Esophagus squamous epithelium (tissue), 5 donors: ENCODE data around the gene CARHSP1. TPM values are rescaled to one million over a fixed set of nuclear protein-coding genes. Genes with fewer than 3 reads are reported as not detected.
"Not testable (repeated sequence)": the region's sequence is repeated elsewhere in the genome, so short reads cannot be mapped to it uniquely, and the experiment has no call there.

Experiments used
- DNase-seq: peaks from one replicate; lab custom pipeline; 2025; lab: John Stamatoyannopoulos, UW
- H3K27ac ChIP-seq, 4 donors: fragments of 200-600 bp; sonication (generic); one replicate each; pipeline ENCODE4 v1.5.1; 2016 to 2019; ENCODE audit warnings: mild to moderate bottlenecking in 1 of 4
- H3K27me3 ChIP-seq, 4 donors: fragments of 200-600 bp; sonication (generic); 1 replicate in 3 of 4; 2 replicates in 1 of 4; pipeline versions ENCODE4 v1.5.1 to v1.6.0; 2017 to 2021; ENCODE audit warnings: antibody characterized with exemption in 1 of 4
- H3K36me3 ChIP-seq, 3 donors: fragments of 200-600 bp; sonication (generic); one replicate each; pipeline ENCODE4 v1.5.1; 2016 to 2019
- H3K4me1 ChIP-seq, 3 donors: fragments of 200-600 bp; sonication (generic); one replicate each; pipeline ENCODE4 v1.5.1; 2017 to 2019
- H3K4me3 ChIP-seq, 4 donors: fragments of 200-600 bp; sonication (generic); 1 replicate in 3 of 4; 2 replicates in 1 of 4; pipeline ENCODE4 v1.5.1; 2016 to 2019; ENCODE audit warnings: mild to moderate bottlenecking in 2 of 4, moderate library complexity in 1 of 4
- H3K9me3 ChIP-seq, 3 donors: fragments of 200-600 bp; sonication (generic); one replicate each; pipeline ENCODE4 v1.5.1; 2016 to 2019
- POLR2A ChIP-seq, 4 donors: fragments of 450-650 bp; IDR thresholded peaks; one replicate each; pipeline ENCODE4 v1.6.1; 2017; ENCODE audit warnings: antibody characterized with exemption in 4 of 4, mild to moderate bottlenecking in 4 of 4, moderate library complexity in 3 of 4
- WGBS, 2 donors: methylation state at CpG; one replicate each; pipeline ENCODE4 v1.1.5; 2018; 5-methylcytosine and 5-hydroxymethylcytosine counted together
- intact Hi-C: fragments of 100-400 bp; cut with DNase I; formaldehyde crosslinking; loops from one replicate; pipeline ENCODE4 v1.15.0; 2022
- total RNA-seq, 4 donors: library from RNA; depleted of rRNA; stranded (reverse); fragments of >200 nt; gene quantifications; one replicate each; pipeline ENCODE4 v1.1.0, GENCODE V29; 2016
- TF ChIP-seq, protein P1 (sequence below), 6 experiments: fragments of 450-650 bp in 4 of 6; fragments of 200-600 bp in 2 of 6; sonication (generic) in 2 of 6; IDR thresholded peaks; one replicate each; pipeline ENCODE4 v1.5.1; 2016 to 2019; ENCODE audit warnings: antibody characterized with exemption in 6 of 6, mild to moderate bottlenecking in 4 of 6, moderate library complexity in 4 of 6
- donor health status: DM: yes; HTN: yes; CAD: no.

CARHSP1 gene
- total RNA-seq, 4 donors from 2014 or later: 84.5 to 244 (median 159) TPM

DNA sequence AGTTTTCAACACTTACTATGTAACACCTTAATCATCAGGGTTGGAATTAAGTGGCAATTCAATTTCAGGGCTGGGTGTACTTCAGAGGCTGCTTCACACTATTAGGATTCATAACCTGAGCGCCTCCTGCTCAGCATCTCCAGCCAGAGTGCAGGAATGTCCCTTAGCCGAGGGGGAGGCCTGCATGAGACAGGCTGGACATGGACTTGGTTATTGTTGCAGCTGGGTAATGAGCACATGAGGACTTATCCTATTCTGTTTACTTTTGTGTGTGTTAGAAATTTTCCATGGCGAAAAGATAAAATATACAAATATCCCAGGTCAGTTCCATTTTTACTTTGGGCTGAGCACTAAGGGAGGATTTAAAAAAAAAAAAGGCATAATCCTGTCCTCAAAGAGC is 60.8 kb downstream of the CARHSP1 start:
- H3K27ac ChIP-seq: no peak overlapping the region
- peaks cover 27 to 100% (median 68%) of the 10 kb centered on the region in 3 donors for H3K36me3 ChIP-seq
- H3K4me3 ChIP-seq: no peak overlapping the region
- no peaks in the 10 kb centered on the region for H3K9me3 ChIP-seq
- H3K4me1 ChIP-seq: peaks cover 0 to 8% (median 3%) of the 10 kb centered on the region in 3 donors
- TF ChIP-seq, protein P1, sequence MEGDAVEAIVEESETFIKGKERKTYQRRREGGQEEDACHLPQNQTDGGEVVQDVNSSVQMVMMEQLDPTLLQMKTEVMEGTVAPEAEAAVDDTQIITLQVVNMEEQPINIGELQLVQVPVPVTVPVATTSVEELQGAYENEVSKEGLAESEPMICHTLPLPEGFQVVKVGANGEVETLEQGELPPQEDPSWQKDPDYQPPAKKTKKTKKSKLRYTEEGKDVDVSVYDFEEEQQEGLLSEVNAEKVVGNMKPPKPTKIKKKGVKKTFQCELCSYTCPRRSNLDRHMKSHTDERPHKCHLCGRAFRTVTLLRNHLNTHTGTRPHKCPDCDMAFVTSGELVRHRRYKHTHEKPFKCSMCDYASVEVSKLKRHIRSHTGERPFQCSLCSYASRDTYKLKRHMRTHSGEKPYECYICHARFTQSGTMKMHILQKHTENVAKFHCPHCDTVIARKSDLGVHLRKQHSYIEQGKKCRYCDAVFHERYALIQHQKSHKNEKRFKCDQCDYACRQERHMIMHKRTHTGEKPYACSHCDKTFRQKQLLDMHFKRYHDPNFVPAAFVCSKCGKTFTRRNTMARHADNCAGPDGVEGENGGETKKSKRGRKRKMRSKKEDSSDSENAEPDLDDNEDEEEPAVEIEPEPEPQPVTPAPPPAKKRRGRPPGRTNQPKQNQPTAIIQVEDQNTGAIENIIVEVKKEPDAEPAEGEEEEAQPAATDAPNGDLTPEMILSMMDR (IDR thresholded peaks at IDR 0.05): no peak
- TF ChIP-seq POLR2A (IDR thresholded peaks at IDR 0.05): no peak
- DNase-seq: no peak
- WGBS, 2 donors: 85 to 92% methylated on average over 3 of the region's 3 CpGs
- intact Hi-C loops: no loop called here
- no peaks in the 10 kb centered on the region for H3K27me3 ChIP-seq

DNA sequence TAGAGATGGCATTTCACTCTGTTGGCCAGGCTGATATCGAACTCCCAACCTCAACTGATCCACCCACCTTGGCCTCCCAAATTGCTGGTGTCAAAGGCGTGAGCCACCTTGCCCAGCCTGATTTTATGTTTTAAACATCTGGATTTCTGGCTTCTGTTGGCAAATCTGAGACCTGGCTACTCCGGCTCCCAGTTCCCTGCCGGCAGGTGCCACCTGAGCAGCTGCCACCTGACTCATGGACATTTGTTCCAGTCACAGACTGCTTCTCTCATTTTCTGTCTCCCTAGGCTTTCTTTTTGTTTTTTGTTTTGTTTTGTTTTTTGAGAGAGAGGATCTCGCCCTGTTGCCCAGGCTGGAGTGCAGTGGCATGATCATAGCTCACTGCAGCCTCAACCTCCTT is 61.6 kb downstream of the CARHSP1 start:
- no peak for DNase-seq

DNA sequence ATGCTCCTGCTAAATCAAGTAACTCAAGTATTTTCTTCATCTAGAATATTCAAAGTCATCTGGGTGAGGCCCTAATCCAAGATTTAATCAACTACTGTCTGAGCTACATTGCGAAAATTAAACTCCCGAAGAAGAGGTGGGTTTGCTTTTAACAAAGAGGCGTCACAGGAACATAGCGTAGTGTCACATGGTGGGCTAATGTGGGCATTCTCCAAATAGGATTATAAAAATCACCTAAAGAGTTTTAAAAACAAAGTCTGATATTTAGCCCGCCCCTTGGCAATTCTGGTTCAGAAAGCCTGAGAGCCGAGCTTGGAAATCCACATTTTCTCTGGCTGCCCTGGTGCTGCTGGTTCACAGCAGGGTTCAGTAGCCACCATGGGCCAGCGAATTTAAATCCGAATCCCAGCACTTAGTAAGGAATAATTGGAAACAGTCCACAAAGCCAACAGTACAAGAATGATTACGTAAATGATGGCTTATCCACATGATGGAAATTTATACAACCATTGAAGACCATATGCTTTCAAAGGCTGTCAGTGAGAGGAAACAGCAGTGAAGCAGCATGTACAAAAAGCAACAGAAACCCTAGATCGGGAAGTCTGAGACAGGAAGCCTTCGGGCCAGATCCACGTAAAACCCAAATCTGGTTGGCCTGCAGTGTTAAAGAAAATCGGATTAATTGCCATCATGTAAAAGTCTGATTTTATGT is 62.4 kb downstream of the CARHSP1 start:
- no peak for TF ChIP-seq POLR2A (IDR thresholded peaks at IDR 0.05)
- TF ChIP-seq, protein P1 (IDR thresholded peaks at IDR 0.05): no peak
- intact Hi-C loops: no loop called here

More for the DNA sequence above, 61.6 kb downstream of the CARHSP1 start:
- Histone ChIP-seq H3K4me1 (peaks cover 0 to 8% (median 0%) of the 10 kb centered on the region in 3 donors), H3K4me3 (no peak overlapping the region), H3K36me3 (peaks cover 29 to 100% (median 68%) of the 10 kb centered on the region in 3 donors), H3K27ac (no peak overlapping the region), H3K27me3 (no peaks in the 10 kb centered on the region), H3K9me3 (no peaks in the 10 kb centered on the region)
- TF ChIP-seq, protein P1 (IDR thresholded peaks at IDR 0.05): no peak
- no peak for TF ChIP-seq POLR2A (IDR thresholded peaks at IDR 0.05)
- intact Hi-C loops: no loop called here
- 92 to 97% methylated on average over 5 of the region's 5 CpGs for WGBS, 2 donors

DNA sequence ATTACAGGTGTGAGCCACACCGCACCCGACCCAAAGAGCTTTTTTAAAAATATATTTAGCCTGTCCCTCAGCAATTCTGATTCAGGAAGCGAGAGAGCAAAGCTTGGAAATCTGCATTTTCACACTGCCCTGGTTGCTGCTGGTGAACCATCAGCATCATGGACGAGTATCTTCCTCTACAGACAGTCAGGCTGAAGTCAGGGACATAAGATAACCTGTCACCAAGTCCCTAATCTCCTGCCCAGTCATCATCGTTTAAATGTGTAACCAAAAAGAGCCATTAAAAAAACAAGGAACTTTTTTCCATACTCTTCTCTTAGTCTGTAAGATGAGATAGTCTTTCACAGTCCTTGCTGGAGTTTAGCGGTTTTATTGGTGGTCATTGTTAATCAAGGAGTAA is 64.5 kb downstream of the CARHSP1 start:
- H3K4me1 ChIP-seq: peaks cover 2 to 17% (median 7%) of the 10 kb centered on the region in 3 donors
- intact Hi-C loops: no loop called here
- peaks cover 29 to 92% (median 54%) of the 10 kb centered on the region in 3 donors for H3K36me3 ChIP-seq
- DNase-seq: no peak
- TF ChIP-seq, protein P1 (IDR thresholded peaks at IDR 0.05): no peak
- TF ChIP-seq POLR2A (IDR thresholded peaks at IDR 0.05): no peak
- WGBS, 2 donors: 78 to 90% methylated on average over 6 of the region's 6 CpGs
- no peak overlapping the region for H3K4me3 ChIP-seq
- no peak overlapping the region for H3K27ac ChIP-seq
- H3K9me3 ChIP-seq: no peaks in the 10 kb centered on the region
- H3K27me3 ChIP-seq: no peaks in the 10 kb centered on the region

More for the DNA sequence above, 62.4 kb downstream of the CARHSP1 start:
- peaks cover 31 to 100% (median 65%) of the 10 kb centered on the region in 3 donors for H3K36me3 ChIP-seq
- no peak overlapping the region for H3K27ac ChIP-seq
- no peak for DNase-seq
- H3K27me3 ChIP-seq: no peaks in the 10 kb centered on the region
- H3K4me3 ChIP-seq: no peak overlapping the region
- H3K4me1 ChIP-seq: peaks cover 0 to 1% (median 0%) of the 10 kb centered on the region in 3 donors
- 82 to 88% methylated on average over 13 of the region's 13 CpGs for WGBS, 2 donors
- no peaks in the 10 kb centered on the region for H3K9me3 ChIP-seq

DNA sequence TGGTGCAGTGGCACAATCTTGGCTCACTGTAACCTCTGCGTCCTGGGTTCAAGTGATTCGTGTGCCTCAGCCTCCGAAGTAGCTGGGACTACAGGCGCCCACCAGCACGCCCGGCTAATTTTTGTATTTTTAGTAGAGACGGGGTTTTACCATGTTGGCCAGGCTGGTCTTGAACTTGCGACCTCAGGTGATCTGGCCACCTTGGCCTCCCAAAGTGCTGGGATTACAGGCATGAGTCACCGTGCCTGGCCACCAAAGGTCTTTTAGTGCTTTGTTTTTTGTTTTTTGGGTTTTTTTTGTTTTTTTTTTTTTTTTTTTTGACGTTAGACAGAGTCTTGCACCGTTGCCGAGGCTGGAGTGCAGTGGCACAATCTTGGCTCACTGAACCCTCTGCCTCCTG is 65.1 kb downstream of the CARHSP1 start:
- H3K4me1 ChIP-seq: peaks cover 8 to 23% (median 13%) of the 10 kb centered on the region in 3 donors
- intact Hi-C loops, H3K4me3 ChIP-seq, DNase-seq, H3K9me3 ChIP-seq, H3K27ac ChIP-seq, H3K27me3 ChIP-seq: not testable (repeated sequence)
- 94% methylated on average over 9 to 10 of the region's 12 CpGs for WGBS, 2 donors
- H3K36me3 ChIP-seq: peaks cover 24 to 89% (median 48%) of the 10 kb centered on the region in 3 donors

Other genes with a start within 250 kb of the CARHSP1 start
- gene METTL22, start 247.3 kb downstream of the CARHSP1 start, total RNA-seq: 10 to 100 TPM in 3 of 4 donors, 1 to 10 TPM in 1; 4.9 to 28.4 (median 13.0) TPM
- 10 to 100 TPM in 2 of 4 donors, 1 to 10 TPM in 2; 2.9 to 14.5 (median 9.1) TPM for gene ABAT, start 194.4 kb downstream of the CARHSP1 start, total RNA-seq
- 1 to 10 TPM; 3.6 to 9.7 (median 8.6) TPM for gene TMEM186, start 71.4 kb downstream of the CARHSP1 start, total RNA-seq
- 10 to 100 TPM; 36.3 to 54.3 (median 41.4) TPM for gene PMM2, start 71.2 kb downstream of the CARHSP1 start, total RNA-seq
- gene LITAFD, start 13.3 kb upstream of the CARHSP1 start, total RNA-seq: not detected
- gene USP7, start 94.9 kb upstream of the CARHSP1 start, total RNA-seq: 100 to 1,000 TPM in 2 of 4 donors, 10 to 100 TPM in 2; 62.5 to 109 (median 89.1) TPM
- gene HAPSTR1, start 222.6 kb upstream of the CARHSP1 start, total RNA-seq: 10 to 100 TPM; 37.8 to 59.8 (median 47.0) TPM